Rectal smooth muscle tissue (tissue), 1 donor: ENCODE data around the gene NKAPD1.
A peak's percentile ranks its signal among the peaks of the same experiment; 100 is the strongest.
"Not testable (repeated sequence)": the region's sequence is repeated elsewhere in the genome, so short reads cannot be mapped to it uniquely, and the experiment has no call there.

Source experiments
- H3K27ac ChIP-seq: one replicate; pipeline ENCODE4 v1.7.0; 2013; ENCODE audit warnings: low read depth, low read length, inconsistent platforms
- H3K27me3 ChIP-seq: one replicate; pipeline ENCODE4 v1.7.0; 2013; ENCODE audit warnings: low read length; ENCODE audit not compliant: control insufficient read depth, insufficient read depth
- H3K36me3 ChIP-seq: one replicate; pipeline ENCODE4 v1.7.0; 2013; ENCODE audit warnings: low read length; ENCODE audit not compliant: control insufficient read depth, insufficient read depth
- H3K4me1 ChIP-seq: one replicate; pipeline ENCODE4 v1.7.0; 2013; ENCODE audit warnings: low read length; ENCODE audit not compliant: control insufficient read depth, insufficient read depth
- H3K4me3 ChIP-seq: one replicate; pipeline ENCODE4 v1.7.0; 2013; ENCODE audit warnings: low read length
- H3K9ac ChIP-seq: one replicate; pipeline ENCODE4 v1.7.0; 2013; ENCODE audit warnings: low read length

The NKAPD1 gene

GRCh38 chr11:112073941-112074811 is at the start of gene NKAPD1, which contains the start of gene PIH1D2:
Gene NKAPD1, plus strand, starts transcription at chr11:112074299. Its CDS starts 1,276 bp downstream, at chr11:112075575.
Gene PIH1D2, minus strand, starts transcription at chr11:112074017. Its CDS starts 843 bp downstream, at chr11:112073174.
- H3K4me1 ChIP-seq, result peaks cover 11% of the 10 kb centered on the region
- H3K9ac ChIP-seq, result peak within 1 kb of the TSS; percentile 87
- H3K4me3 ChIP-seq, result peak within 1 kb of the TSS; percentile 95
- H3K27ac ChIP-seq, result peak within 1 kb of the TSS; percentile 86
- no peaks in the 10 kb centered on the region for H3K27me3 ChIP-seq
- no peaks in the 10 kb centered on the region for H3K36me3 ChIP-seq

GRCh38 chr11:112024773-112025678 is 49.1 kb upstream of the NKAPD1 start, which contains the start of gene DLAT:
Gene DLAT, plus strand, starts transcription at chr11:112025408. Its CDS starts 65 bp downstream, at chr11:112025473.
- peak within 1 kb of the TSS; percentile 81 for H3K9ac ChIP-seq
- peaks cover 10% of the 10 kb centered on the region for H3K4me1 ChIP-seq
- H3K27me3 ChIP-seq, result no peaks in the 10 kb centered on the region
- H3K4me3 ChIP-seq, result peak within 1 kb of the TSS; percentile 96
- H3K27ac ChIP-seq, result peak within 1 kb of the TSS; percentile 91
- peaks cover 11% of the 10 kb centered on the region for H3K36me3 ChIP-seq

GRCh38 chr11:112025707-112026106 is 48.4 kb upstream of the NKAPD1 start:
- peaks cover 11% of the 10 kb centered on the region for H3K36me3 ChIP-seq
- no peaks in the 10 kb centered on the region for H3K27me3 ChIP-seq
- H3K9ac ChIP-seq, result peak overlapping the region; percentile 81
- peaks cover 10% of the 10 kb centered on the region for H3K4me1 ChIP-seq
- H3K27ac ChIP-seq, result peak overlapping the region; percentile 91
- peak overlapping the region; percentile 96 for H3K4me3 ChIP-seq

GRCh38 chr11:112026784-112027410 is 47.2 kb upstream of the NKAPD1 start:
- H3K27ac ChIP-seq, H3K4me3 ChIP-seq, H3K9ac ChIP-seq, H3K27me3 ChIP-seq: not testable (repeated sequence)
- peaks cover 11% of the 10 kb centered on the region for H3K36me3 ChIP-seq
- peaks cover 10% of the 10 kb centered on the region for H3K4me1 ChIP-seq

GRCh38 chr11:112029460-112029859 is 44.6 kb upstream of the NKAPD1 start:
- Histone ChIP-seq H3K27me3 (no peaks in the 10 kb centered on the region), H3K4me3 (no peak overlapping the region), H3K4me1 (peaks cover 7% of the 10 kb centered on the region), H3K36me3 (peaks cover 11% of the 10 kb centered on the region), H3K9ac (no peak overlapping the region), H3K27ac (no peak overlapping the region)

GRCh38 chr11:112033902-112034301 is 40.2 kb upstream of the NKAPD1 start:
- Histone ChIP-seq H3K4me1 (no peaks in the 10 kb centered on the region), H3K36me3 (peaks cover 8% of the 10 kb centered on the region), H3K27me3 (no peaks in the 10 kb centered on the region), H3K9ac (no peak overlapping the region), H3K27ac (no peak overlapping the region), H3K4me3 (no peak overlapping the region)

GRCh38 chr11:112037527-112037926 is 36.6 kb upstream of the NKAPD1 start:
- Histone ChIP-seq H3K36me3 (peaks cover 10% of the 10 kb centered on the region), H3K4me1 (no peaks in the 10 kb centered on the region), H3K27me3 (no peaks in the 10 kb centered on the region), H3K9ac (no peak overlapping the region), H3K27ac (no peak overlapping the region), H3K4me3 (no peak overlapping the region)

GRCh38 chr11:112042161-112042960 is 31.7 kb upstream of the NKAPD1 start:
- H3K27ac ChIP-seq, result no peak overlapping the region
- no peaks in the 10 kb centered on the region for H3K4me1 ChIP-seq
- H3K9ac ChIP-seq, result no peak overlapping the region
- H3K36me3 ChIP-seq, result peaks cover 10% of the 10 kb centered on the region
- no peaks in the 10 kb centered on the region for H3K27me3 ChIP-seq
- H3K4me3 ChIP-seq, result no peak overlapping the region

- Histone ChIP-seq H3K4me3 (no peak overlapping the region), H3K9ac (no peak overlapping the region), H3K27ac (no peak overlapping the region), H3K4me1 (no peaks in the 10 kb centered on the region), H3K27me3 (no peaks in the 10 kb centered on the region), H3K36me3 (peaks cover 10% of the 10 kb centered on the region)
Observed at GRCh38 chr11:112042961-112043304, 31.2 kb upstream of the NKAPD1 start.

- no peaks in the 10 kb centered on the region for H3K27me3 ChIP-seq
- H3K4me1 ChIP-seq, result no peaks in the 10 kb centered on the region
- no peak overlapping the region for H3K9ac ChIP-seq
- H3K36me3 ChIP-seq, result peaks cover 6% of the 10 kb centered on the region
- H3K27ac ChIP-seq, result no peak overlapping the region
- no peak overlapping the region for H3K4me3 ChIP-seq
Observed at GRCh38 chr11:112044961-112045360, 29.1 kb upstream of the NKAPD1 start.

GRCh38 chr11:112046647-112047046 is 27.5 kb upstream of the NKAPD1 start:
- H3K9ac ChIP-seq, H3K27ac ChIP-seq, H3K36me3 ChIP-seq, H3K4me1 ChIP-seq, H3K4me3 ChIP-seq, H3K27me3 ChIP-seq: not testable (repeated sequence)
